ENCODE results near the gene PLCB4. TPM values are rescaled to one million over a fixed set of nuclear protein-coding genes. Genes with fewer than 3 reads are reported as not detected.

PLCB4 gene
- total RNA-seq, 1 donor from 2014 or later, result 1.6 TPM

GRCh38 chr20:9416421-9416820 lies 347.5 kb downstream of the PLCB4 start:
- TF ChIP-seq CTCF (IDR thresholded peaks at IDR 0.05; ENCODE audit: insufficient read depth, low read length, severe bottlenecking), result no peak
- FAIRE-seq (no peak), DNase-seq (ENCODE audit: low read depth) (no peak)
- Histone ChIP-seq H3K36me3 (ENCODE audit: control insufficient read depth, insufficient read depth, low read length) (no peaks in the 10 kb centered on the region), H3K27me3 (ENCODE audit: control insufficient read depth, insufficient read depth, low read length) (no peaks in the 10 kb centered on the region), H3K4me3 (ENCODE audit: low read depth, low read length) (no peak overlapping the region)

GRCh38 chr20:9417665-9418064 lies 348.8 kb downstream of the PLCB4 start:
- no peak for FAIRE-seq

GRCh38 chr20:9422321-9423057 lies 353.6 kb downstream of the PLCB4 start:
- Histone ChIP-seq H3K36me3 (ENCODE audit: control insufficient read depth, insufficient read depth, low read length) (no peaks in the 10 kb centered on the region), H3K4me3 (ENCODE audit: low read depth, low read length) (no peak overlapping the region), H3K27me3 (ENCODE audit: control insufficient read depth, insufficient read depth, low read length) (no peaks in the 10 kb centered on the region)
- no peak for FAIRE-seq
- no peak for DNase-seq (ENCODE audit: low read depth)
- no peak for TF ChIP-seq CTCF (IDR thresholded peaks at IDR 0.05; ENCODE audit: insufficient read depth, low read length, severe bottlenecking)

More at GRCh38 chr20:9417665-9418064, 348.8 kb downstream of the PLCB4 start:
- DNase-seq (ENCODE audit: low read depth), result peak; percentile 95
- no peaks in the 10 kb centered on the region for H3K36me3 ChIP-seq (ENCODE audit: control insufficient read depth, insufficient read depth, low read length)
- TF ChIP-seq CTCF (IDR thresholded peaks at IDR 0.05; ENCODE audit: insufficient read depth, low read length, severe bottlenecking), result no peak
- no peak overlapping the region for H3K4me3 ChIP-seq (ENCODE audit: low read depth, low read length)
- H3K27me3 ChIP-seq (ENCODE audit: control insufficient read depth, insufficient read depth, low read length), result no peaks in the 10 kb centered on the region

- FAIRE-seq (no peak), DNase-seq (ENCODE audit: low read depth) (no peak)
- Histone ChIP-seq H3K27me3 (ENCODE audit: control insufficient read depth, insufficient read depth, low read length) (no peaks in the 10 kb centered on the region), H3K4me3 (ENCODE audit: low read depth, low read length) (no peak overlapping the region), H3K36me3 (ENCODE audit: control insufficient read depth, insufficient read depth, low read length) (no peaks in the 10 kb centered on the region)
- no peak for TF ChIP-seq CTCF (IDR thresholded peaks at IDR 0.05; ENCODE audit: insufficient read depth, low read length, severe bottlenecking)
Observed at GRCh38 chr20:9424551-9424950, 355.7 kb downstream of the PLCB4 start.

- Histone ChIP-seq H3K36me3 (ENCODE audit: control insufficient read depth, insufficient read depth, low read length) (no peaks in the 10 kb centered on the region), H3K27me3 (ENCODE audit: control insufficient read depth, insufficient read depth, low read length) (no peaks in the 10 kb centered on the region), H3K4me3 (ENCODE audit: low read depth, low read length) (no peak overlapping the region)
- DNase-seq (ENCODE audit: low read depth), result no peak
- no peak for TF ChIP-seq CTCF (IDR thresholded peaks at IDR 0.05; ENCODE audit: insufficient read depth, low read length, severe bottlenecking)
- no peak for FAIRE-seq
Observed at GRCh38 chr20:9427430-9428291, 358.8 kb downstream of the PLCB4 start.
